Activated CD4-positive, alpha-beta T cell treated with anti-CD3 and anti-CD28 coated beads for 48 hours (primary cell): ENCODE results near the gene EPC2.
A peak's percentile ranks its signal among the peaks of the same experiment; 100 is the strongest.
"Not testable (repeated sequence)": the region's sequence is repeated elsewhere in the genome, so short reads cannot be mapped to it uniquely, and the experiment has no call there.

Source experiments
- DNase-seq: peaks from one replicate; pipeline ENCODE4 v3.0.0-alpha.2; 2020

Gene EPC2

GRCh38 chr2:148730085-148730484 lies 85.5 kb downstream of the EPC2 start:
- no peak for DNase-seq

GRCh38 chr2:148737742-148738141 lies 93.2 kb downstream of the EPC2 start:
- no peak for DNase-seq

GRCh38 chr2:148739454-148740105 lies 95.0 kb downstream of the EPC2 start:
- DNase-seq: no peak

GRCh38 chr2:148742373-148742772 lies 97.8 kb downstream of the EPC2 start:
- DNase-seq: no peak

- no peak for DNase-seq
These were observed 100.8 kb downstream of the EPC2 start for GRCh38 chr2:148745151-148745851.

- no peak for DNase-seq
These were observed 102.4 kb downstream of the EPC2 start for GRCh38 chr2:148746973-148747372.

- no peak for DNase-seq
These were observed 107.4 kb downstream of the EPC2 start for GRCh38 chr2:148751907-148752306.

- no peak for DNase-seq
These were observed 108.4 kb downstream of the EPC2 start for GRCh38 chr2:148752977-148753376.

- no peak for DNase-seq
These were observed 110.3 kb downstream of the EPC2 start for GRCh38 chr2:148754864-148755263.

- DNase-seq: no peak
These were observed 111.9 kb downstream of the EPC2 start for GRCh38 chr2:148756292-148756975.

- DNase-seq: no peak
These were observed 120.3 kb downstream of the EPC2 start for GRCh38 chr2:148764815-148765214.

GRCh38 chr2:148770047-148770446 lies 125.5 kb downstream of the EPC2 start:
- no peak for DNase-seq

GRCh38 chr2:148781544-148781943 lies 137.0 kb downstream of the EPC2 start:
- DNase-seq: no peak

- DNase-seq: no peak
These were observed 144.5 kb downstream of the EPC2 start for GRCh38 chr2:148789059-148789458.

- DNase-seq: not testable (repeated sequence)
These were observed 145.6 kb downstream of the EPC2 start for GRCh38 chr2:148790172-148790571.

GRCh38 chr2:148794558-148794957 lies 150.0 kb downstream of the EPC2 start:
- no peak for DNase-seq

- DNase-seq: no peak
These were observed 152.4 kb downstream of the EPC2 start for GRCh38 chr2:148796735-148797512.

GRCh38 chr2:148802448-148803220 lies 158.1 kb downstream of the EPC2 start:
- DNase-seq: no peak

GRCh38 chr2:148810081-148810480 lies 165.5 kb downstream of the EPC2 start:
- no peak for DNase-seq

- no peak for DNase-seq
These were observed 167.8 kb downstream of the EPC2 start for GRCh38 chr2:148812306-148812705.

- DNase-seq: peak; percentile 83
These were observed 169.1 kb downstream of the EPC2 start for GRCh38 chr2:148813603-148814065.

GRCh38 chr2:148814143-148814859 lies 169.8 kb downstream of the EPC2 start:
- DNase-seq: no peak
